Mesenchymal stem cell (in vitro differentiated cells and primary cell): ENCODE measurements around the gene PRELID1.

ENCODE experiments used
- DNase-seq: peaks from one replicate; pipeline ENCODE4 v3.0.0-alpha.2; 2013
- H2AFZ ChIP-seq: one replicate; pipeline ENCODE4 v1.6.1; 2013; ENCODE audit warnings: low read depth, mild to moderate bottlenecking, control low read depth, inconsistent platforms, low read length, moderate library complexity
- H2AK5ac ChIP-seq: 2 replicates; pipeline ENCODE4 v1.6.1; 2013; ENCODE audit warnings: low read length, moderate library complexity, mild to moderate bottlenecking, inconsistent platforms; ENCODE audit not compliant: severe bottlenecking
- H2BK120ac ChIP-seq: one replicate; pipeline ENCODE4 v1.6.1; 2013; ENCODE audit warnings: low read depth, mild to moderate bottlenecking, inconsistent platforms, low read length, moderate library complexity
- H2BK12ac ChIP-seq, 2 experiments: one replicate each; pipeline ENCODE4 v1.6.1; 2013; ENCODE audit warnings: inconsistent platforms in 2 of 2, low read length in 2 of 2, mild to moderate bottlenecking in 2 of 2, moderate library complexity in 2 of 2, control low read depth in 1 of 2
- H2BK15ac ChIP-seq: one replicate; pipeline ENCODE4 v1.6.1; 2013; ENCODE audit warnings: mild to moderate bottlenecking, low read depth, inconsistent platforms; ENCODE audit not compliant: poor library complexity, severe bottlenecking
- H2BK5ac ChIP-seq: 2 replicates; pipeline ENCODE4 v1.6.1; 2013; ENCODE audit warnings: low read depth, mild to moderate bottlenecking, low read length, control low read depth, inconsistent platforms; ENCODE audit not compliant: poor library complexity, severe bottlenecking
- H3K14ac ChIP-seq, 2 experiments: one replicate each; pipeline ENCODE4 v1.6.1; 2013; ENCODE audit warnings: inconsistent platforms in 2 of 2, low read length in 2 of 2, control low read depth in 1 of 2, mild to moderate bottlenecking in 1 of 2, moderate library complexity in 1 of 2
- H3K18ac ChIP-seq, 2 experiments: one replicate each; pipeline ENCODE4 v1.6.1; 2013; ENCODE audit warnings: inconsistent platforms in 2 of 2, low read length in 2 of 2, control low read depth in 1 of 2, low read depth in 1 of 2, mild to moderate bottlenecking in 1 of 2
- H3K23ac ChIP-seq, 2 experiments: one replicate each; pipeline ENCODE4 v1.6.1; 2013; ENCODE audit warnings: inconsistent platforms in 2 of 2, low read length in 2 of 2, mild to moderate bottlenecking in 2 of 2, moderate library complexity in 2 of 2, control low read depth in 1 of 2
- H3K27ac ChIP-seq: 2 replicates; pipeline ENCODE4 v1.5.1; 2013; ENCODE audit warnings: mild to moderate bottlenecking, moderate library complexity, low read length, control low read depth, inconsistent platforms; ENCODE audit not compliant: poor library complexity, severe bottlenecking
- H3K27me3 ChIP-seq, 2 experiments: 2 replicates each; pipeline versions ENCODE4 v1.6.1 to v1.7.0; 2013; ENCODE audit warnings: low read length in 2 of 2, mild to moderate bottlenecking in 2 of 2, moderate library complexity in 2 of 2, control low read depth in 1 of 2, inconsistent platforms in 1 of 2; ENCODE audit not compliant: control insufficient read depth in 1 of 2, insufficient read depth in 1 of 2
- H3K36me3 ChIP-seq, 2 experiments: 2 replicates each; pipeline versions ENCODE4 v1.6.1 to v1.7.0; 2013; ENCODE audit warnings: low read length in 2 of 2, control low read depth in 1 of 2, inconsistent platforms in 1 of 2, low read depth in 1 of 2, mild to moderate bottlenecking in 1 of 2; ENCODE audit not compliant: insufficient read depth in 2 of 2, control insufficient read depth in 1 of 2
- H3K4ac ChIP-seq, 2 experiments: one replicate each; pipeline ENCODE4 v1.6.1; 2013; ENCODE audit warnings: inconsistent platforms in 2 of 2, low read length in 2 of 2, mild to moderate bottlenecking in 2 of 2, moderate library complexity in 2 of 2, control low read depth in 1 of 2, low read depth in 1 of 2
- H3K4me1 ChIP-seq: 2 replicates; pipeline ENCODE4 v1.6.1; 2013; ENCODE audit warnings: low read depth, low read length, control low read depth; ENCODE audit not compliant: control insufficient read depth, insufficient read depth
- H3K4me2 ChIP-seq: 2 replicates; pipeline ENCODE4 v1.6.1; 2013; ENCODE audit warnings: low read length, mild to moderate bottlenecking, inconsistent platforms; ENCODE audit not compliant: poor library complexity, severe bottlenecking
- H3K4me3 ChIP-seq, 2 experiments: 2 replicates each; pipeline versions ENCODE4 v1.5.1 to v1.7.0; 2013; ENCODE audit warnings: low read length in 2 of 2, mild to moderate bottlenecking in 2 of 2, control low read depth in 1 of 2, low read depth in 1 of 2; ENCODE audit not compliant: insufficient read depth in 1 of 2
- H3K79me1 ChIP-seq: replicated peaks from 2 replicates; pipeline ENCODE4 v1.6.1; 2013; ENCODE audit warnings: mild to moderate bottlenecking, control low read depth, low read length, inconsistent platforms; ENCODE audit not compliant: poor library complexity, severe bottlenecking
- H3K9ac ChIP-seq: 2 replicates; pipeline ENCODE4 v1.7.0; 2013; ENCODE audit warnings: mild to moderate bottlenecking, low read length, moderate library complexity
- H3K9me3 ChIP-seq: 2 replicates; pipeline ENCODE4 v1.7.0; 2013; ENCODE audit warnings: mild to moderate bottlenecking, low read length; ENCODE audit not compliant: control insufficient read depth
- H4K8ac ChIP-seq: one replicate; pipeline ENCODE4 v1.6.1; 2013; ENCODE audit warnings: inconsistent platforms, mild to moderate bottlenecking, low read length, moderate library complexity
- H4K91ac ChIP-seq: one replicate; pipeline ENCODE4 v1.6.1; 2013; ENCODE audit warnings: mild to moderate bottlenecking, low read length, inconsistent platforms
- WGBS: methylation state at CpG from one replicate; pipeline ENCODE4 v1.1.7; 2013; ENCODE audit warnings: mixed read lengths; 5-methylcytosine and 5-hydroxymethylcytosine counted together

Gene PRELID1

GRCh38 chr5:177333420-177334154, 30.0 kb downstream of the PRELID1 start:
- Histone ChIP-seq H3K27ac (no peak overlapping the region), H2AFZ (no peak overlapping the region), H3K9me3 (no peaks in the 10 kb centered on the region), H3K4me1 (peaks cover 2% of the 10 kb centered on the region), H3K4me2 (no peak overlapping the region), H3K23ac (no peak overlapping the region), H2BK5ac (no peak overlapping the region), H4K91ac (no peak overlapping the region), H2BK120ac (no peak overlapping the region), H4K8ac (no peak overlapping the region), H3K14ac (no peak overlapping the region), H3K36me3 (peaks cover 88 to 89% of the 10 kb centered on the region in 2 experiments), H3K9ac (no peak overlapping the region), H2BK15ac (no peak overlapping the region), H3K4me3 (no peak overlapping the region), H3K4ac (no peak overlapping the region), H2BK12ac (no peak overlapping the region), H3K27me3 (no peaks in the 10 kb centered on the region), H2AK5ac (no peak overlapping the region), H3K18ac (no peak overlapping the region), H3K79me1 (peaks cover 57% of the 10 kb centered on the region)
- WGBS = 97% methylated on average over 16 of the region's 16 CpGs
- no peak for DNase-seq

GRCh38 chr5:177334155-177334551, 30.6 kb downstream of the PRELID1 start:
- Histone ChIP-seq H3K14ac (no peak overlapping the region), H2BK5ac (no peak overlapping the region), H2BK120ac (no peak overlapping the region), H3K4me3 (no peak overlapping the region), H3K23ac (no peak overlapping the region), H2AFZ (no peak overlapping the region), H4K91ac (no peak overlapping the region), H3K4me2 (no peak overlapping the region), H3K9me3 (no peaks in the 10 kb centered on the region), H4K8ac (no peak overlapping the region), H2AK5ac (no peak overlapping the region), H3K27me3 (no peaks in the 10 kb centered on the region), H3K4ac (no peak overlapping the region), H3K79me1 (peaks cover 60% of the 10 kb centered on the region), H3K36me3 (peaks cover 92 to 94% of the 10 kb centered on the region in 2 experiments), H3K18ac (no peak overlapping the region), H3K4me1 (peaks cover 2% of the 10 kb centered on the region), H2BK12ac (no peak overlapping the region), H3K27ac (no peak overlapping the region), H2BK15ac (no peak overlapping the region), H3K9ac (no peak overlapping the region)
- DNase-seq = no peak
- WGBS = 94% methylated on average over 14 of the region's 15 CpGs

GRCh38 chr5:177334781-177335700, 31.4 kb downstream of the PRELID1 start:
- Histone ChIP-seq H3K9me3 (no peaks in the 10 kb centered on the region), H3K9ac (no peak overlapping the region), H2AK5ac (no peak overlapping the region), H2BK120ac (no peak overlapping the region), H2BK15ac (no peak overlapping the region), H3K4me1 (peaks cover 2% of the 10 kb centered on the region), H3K27me3 (no peaks in the 10 kb centered on the region), H3K18ac (no peak overlapping the region), H3K14ac (no peak overlapping the region), H2BK12ac (no peak overlapping the region), H3K4me2 (no peak overlapping the region), H3K23ac (no peak overlapping the region), H3K4ac (no peak overlapping the region), H4K91ac (no peak overlapping the region), H3K27ac (no peak overlapping the region), H3K4me3 (no peak overlapping the region), H3K79me1 (peaks cover 63% of the 10 kb centered on the region), H4K8ac (no peak overlapping the region), H3K36me3 (peaks cover 83 to 94% of the 10 kb centered on the region in 2 experiments), H2AFZ (no peak overlapping the region), H2BK5ac (no peak overlapping the region)
- WGBS = 96% methylated on average over 20 of the region's 21 CpGs
- no peak for DNase-seq

GRCh38 chr5:177335701-177336065, 32.1 kb downstream of the PRELID1 start:
- H2AK5ac ChIP-seq = no peak overlapping the region
- H3K4ac ChIP-seq = no peak overlapping the region
- no peak overlapping the region for H3K14ac ChIP-seq
- no peak overlapping the region for H4K91ac ChIP-seq
- no peak overlapping the region for H2BK15ac ChIP-seq
- H3K27me3 ChIP-seq = no peaks in the 10 kb centered on the region
- peaks cover 64% of the 10 kb centered on the region for H3K79me1 ChIP-seq
- no peak overlapping the region for H3K23ac ChIP-seq
- WGBS = 97% methylated on average over 7 of the region's 7 CpGs
- H2BK5ac ChIP-seq = no peak overlapping the region
- peaks cover 2% of the 10 kb centered on the region for H3K4me1 ChIP-seq
- no peak overlapping the region for H2AFZ ChIP-seq
- H4K8ac ChIP-seq = no peak overlapping the region
- H2BK120ac ChIP-seq = no peak overlapping the region
- DNase-seq = no peak
- H3K4me3 ChIP-seq = no peak overlapping the region
- no peak overlapping the region for H3K4me2 ChIP-seq
- H3K9me3 ChIP-seq = no peaks in the 10 kb centered on the region
- peaks cover 77 to 87% of the 10 kb centered on the region in 2 experiments for H3K36me3 ChIP-seq
- H3K18ac ChIP-seq = no peak overlapping the region
- no peak overlapping the region for H3K9ac ChIP-seq
- H2BK12ac ChIP-seq = no peak overlapping the region
- H3K27ac ChIP-seq = no peak overlapping the region
